HG03103 (cell line): ENCODE data around the gene SHPK.

Experiments
- ATAC-seq: cut with Tn5 transposase; IDR thresholded peaks from one replicate; pipeline ENCODE4 v1.9.1; 2021; ENCODE audit warnings: low read depth; ENCODE audit not compliant: unreplicated experiment

SHPK gene

GRCh38 chr17:3630781-3631180 is 5.3 kb downstream of the SHPK start:
- ATAC-seq: no peak

- no peak for ATAC-seq
Observed at GRCh38 chr17:3627769-3628167, 8.3 kb downstream of the SHPK start.

- ATAC-seq: no peak
Observed at GRCh38 chr17:3626831-3627768, 8.9 kb downstream of the SHPK start.

GRCh38 chr17:3622977-3623594 is 13.0 kb downstream of the SHPK start:
- no peak for ATAC-seq

- ATAC-seq: no peak
Observed at GRCh38 chr17:3621146-3621720, 14.8 kb downstream of the SHPK start.

- ATAC-seq: no peak
Observed at GRCh38 chr17:3615160-3615870, 20.7 kb downstream of the SHPK start.

GRCh38 chr17:3613124-3613523 is 22.9 kb downstream of the SHPK start:
- ATAC-seq: no peak

GRCh38 chr17:3610523-3610922 is 25.5 kb downstream of the SHPK start:
- no peak for ATAC-seq

GRCh38 chr17:3609689-3610088 is 26.4 kb downstream of the SHPK start:
- ATAC-seq: no peak

GRCh38 chr17:3603870-3604259 is 32.2 kb downstream of the SHPK start:
- no peak for ATAC-seq

GRCh38 chr17:3603119-3603869 is 32.8 kb downstream of the SHPK start:
- ATAC-seq: no peak

GRCh38 chr17:3602499-3602898 is 33.6 kb downstream of the SHPK start:
- ATAC-seq: no peak

GRCh38 chr17:3600529-3601205 is 35.4 kb downstream of the SHPK start:
- no peak for ATAC-seq

- no peak for ATAC-seq
Observed at GRCh38 chr17:3598078-3598477, 38.0 kb downstream of the SHPK start.

GRCh38 chr17:3596804-3597464 is 39.1 kb downstream of the SHPK start:
- ATAC-seq: no peak

GRCh38 chr17:3594976-3595375 is 41.1 kb downstream of the SHPK start:
- ATAC-seq: no peak

GRCh38 chr17:3594051-3594800 is 41.8 kb downstream of the SHPK start:
- ATAC-seq: no peak

GRCh38 chr17:3593384-3593783 is 42.7 kb downstream of the SHPK start:
- ATAC-seq: no peak
